ENCODE data around the gene TEAD1. TPM values are rescaled to one million over a fixed set of nuclear protein-coding genes. Genes with fewer than 3 reads are reported as not detected.

Gene TEAD1
- total and polyA plus RNA-seq, 9 of the 15 experiments (the other 6 are each of a cell fraction or from before 2014, with no cell fraction given), result 1.7 to 17.7 (median 10.8) TPM

GRCh38 chr11:12794576-12795230, 120.5 kb downstream of the TEAD1 start (continued):
- no peak for TF ChIP-seq E2F6 (IDR thresholded peaks at IDR 0.05; ENCODE audit: borderline replicate concordance in 1 of 2, extremely low read depth in 1 of 2, insufficient read depth in 1 of 2, insufficient read length in 1 of 2, low read depth in 1 of 2, low read length in 1 of 2, poor library complexity in 1 of 2, severe bottlenecking in 1 of 2)
- TF ChIP-seq CSDE1 (IDR thresholded peaks at IDR 0.05), result no peak
- TF ChIP-seq XRCC4 (IDR thresholded peaks at IDR 0.05; ENCODE audit: extremely low read depth, insufficient read depth, insufficient read length), result no peak
- no peak for TF ChIP-seq MEIS2 (IDR thresholded peaks at IDR 0.05; ENCODE audit: partially characterized antibody)
- no peak for TF ChIP-seq NKRF (IDR thresholded peaks at IDR 0.05; ENCODE audit: borderline replicate concordance)
- no peak for TF ChIP-seq ZNF780A (CRISPR knock-in tag; IDR thresholded peaks at IDR 0.05)
- no peak for TF ChIP-seq TRIM24 (IDR thresholded peaks at IDR 0.05)
- no peak for TF ChIP-seq BHLHE40 (IDR thresholded peaks at IDR 0.05; ENCODE audit: low read length)
- no peak for TF ChIP-seq SMAD1 (IDR thresholded peaks at IDR 0.05; ENCODE audit: low read depth, low read length, partially characterized antibody)
- no peak for TF ChIP-seq SRSF1 (IDR thresholded peaks at IDR 0.05; ENCODE audit: low read depth, low read length)
- TF ChIP-seq MGA (IDR thresholded peaks at IDR 0.05), result no peak
- no peak for TF ChIP-seq JUND (IDR thresholded peaks at IDR 0.05; ENCODE audit: borderline replicate concordance, low read depth, low read length)
- TF ChIP-seq JUND (tag; IDR thresholded peaks at IDR 0.05; ENCODE audit: borderline replicate concordance, low read depth, low read length), result no peak
